NK-92 (cell line): ENCODE data around the gene CNPY2.
"Not testable (repeated sequence)": the region's sequence is repeated elsewhere in the genome, so short reads cannot be mapped to it uniquely, and the experiment has no call there.

ENCODE experiments used
- DNase-seq: peaks from one replicate; lab custom pipeline; 2025; ENCODE audit not compliant: unreplicated experiment; lab: John Stamatoyannopoulos, UW

The CNPY2 gene

GRCh38 chr12:56333679-56334489 is 18.1 kb upstream of the CNPY2 start, which contains the start of gene PAN2:
PAN2 (minus strand) TSS chr12:56334000; CDS start chr12:56333094, 906 bp downstream.
- peak; percentile 65 for DNase-seq

GRCh38 chr12:56333197-56333678 is 17.4 kb upstream of the CNPY2 start:
- DNase-seq = no peak

- DNase-seq = no peak
Observed at GRCh38 chr12:56332512-56333196, 16.9 kb upstream of the CNPY2 start.

GRCh38 chr12:56330936-56331490 is 15.2 kb upstream of the CNPY2 start:
- no peak for DNase-seq

- no peak for DNase-seq
Observed at GRCh38 chr12:56326533-56326932, 10.7 kb upstream of the CNPY2 start.

GRCh38 chr12:56326126-56326525 is 10.3 kb upstream of the CNPY2 start:
- no peak for DNase-seq

GRCh38 chr12:56324206-56324605 is 8.4 kb upstream of the CNPY2 start:
- DNase-seq = no peak

- DNase-seq = not testable (repeated sequence)
Observed at GRCh38 chr12:56321610-56322009, 5.8 kb upstream of the CNPY2 start.

- DNase-seq = no peak
Observed at GRCh38 chr12:56321027-56321426, 5.2 kb upstream of the CNPY2 start.

GRCh38 chr12:56317675-56318074 is 1.9 kb upstream of the CNPY2 start:
- no peak for DNase-seq

GRCh38 chr12:56315249-56315621 is 553 bp downstream of the CNPY2 start:
- DNase-seq = no peak

GRCh38 chr12:56311003-56311402 is 4.8 kb downstream of the CNPY2 start:
- DNase-seq = no peak

GRCh38 chr12:56308714-56309113 is 7.1 kb downstream of the CNPY2 start:
- no peak for DNase-seq

GRCh38 chr12:56307221-56307965 is 8.4 kb downstream of the CNPY2 start:
- DNase-seq = no peak

GRCh38 chr12:56304872-56305590 is 10.8 kb downstream of the CNPY2 start:
- no peak for DNase-seq

- DNase-seq = no peak
Observed at GRCh38 chr12:56304276-56304675, 11.5 kb downstream of the CNPY2 start.

GRCh38 chr12:56300644-56301464 is 14.9 kb downstream of the CNPY2 start:
- no peak for DNase-seq

GRCh38 chr12:56299853-56300643 is 15.7 kb downstream of the CNPY2 start, which contains the start of gene CS:
CS (minus strand) TSS chr12:56300330; CDS start chr12:56300201, 129 bp downstream.
- peak; percentile 96 for DNase-seq
